GM19438 (cell line): ENCODE measurements around the gene ANGPTL4.
"Not testable (repeated sequence)": the region's sequence is repeated elsewhere in the genome, so short reads cannot be mapped to it uniquely, and the experiment has no call there.

Experiments
- ATAC-seq: cut with Tn5 transposase; IDR thresholded peaks from one replicate; pipeline ENCODE4 v1.9.1; 2021; ENCODE audit warnings: low read depth; ENCODE audit not compliant: unreplicated experiment

Gene ANGPTL4

GRCh38 chr19:8333767-8334457 lies 30.0 kb upstream of the ANGPTL4 start:
- no peak for ATAC-seq

- ATAC-seq, result no peak
These were observed 29.3 kb upstream of the ANGPTL4 start for GRCh38 chr19:8334458-8335342.

- ATAC-seq, result no peak
These were observed 28.4 kb upstream of the ANGPTL4 start for GRCh38 chr19:8335343-8336071.

GRCh38 chr19:8336072-8336569 lies 27.8 kb upstream of the ANGPTL4 start:
- no peak for ATAC-seq

- no peak for ATAC-seq
These were observed 27.3 kb upstream of the ANGPTL4 start for GRCh38 chr19:8336660-8337059.

- no peak for ATAC-seq
These were observed 26.2 kb upstream of the ANGPTL4 start for GRCh38 chr19:8337728-8338127.

- ATAC-seq, result no peak
These were observed 25.1 kb upstream of the ANGPTL4 start for GRCh38 chr19:8338835-8339234.

GRCh38 chr19:8340341-8341096 lies 23.4 kb upstream of the ANGPTL4 start:
- ATAC-seq, result no peak

GRCh38 chr19:8341504-8341903 lies 22.5 kb upstream of the ANGPTL4 start:
- not testable (repeated sequence) for ATAC-seq

GRCh38 chr19:8342316-8342683 lies 21.7 kb upstream of the ANGPTL4 start:
- no peak for ATAC-seq

- peak; percentile 95 for ATAC-seq
These were observed 21.1 kb upstream of the ANGPTL4 start, which contains the start of gene KANK3 for GRCh38 chr19:8342684-8343482. Gene KANK3 (minus strand): TSS chr19:8343262. CDS start chr19:8337828, 5,434 bp downstream.

GRCh38 chr19:8343483-8343844 lies 20.5 kb upstream of the ANGPTL4 start:
- ATAC-seq, result no peak

- ATAC-seq, result not testable (repeated sequence)
These were observed 14.2 kb upstream of the ANGPTL4 start for GRCh38 chr19:8349629-8350372.

- no peak for ATAC-seq
These were observed 11.7 kb upstream of the ANGPTL4 start for GRCh38 chr19:8352134-8352827.

GRCh38 chr19:8352845-8353244 lies 11.1 kb upstream of the ANGPTL4 start:
- ATAC-seq, result not testable (repeated sequence)

- ATAC-seq, result no peak
These were observed 8.1 kb upstream of the ANGPTL4 start for GRCh38 chr19:8355631-8356402.

GRCh38 chr19:8357007-8357521 lies 6.9 kb upstream of the ANGPTL4 start:
- ATAC-seq, result no peak
